Right renal cortex interstitium (tissue), 3 donors: Measurements from ENCODE around the gene IRF2BP2. TPM values are rescaled to one million over a fixed set of nuclear protein-coding genes. Genes with fewer than 3 reads are reported as not detected.
"Not testable (repeated sequence)": the region's sequence is repeated elsewhere in the genome, so short reads cannot be mapped to it uniquely, and the experiment has no call there.

Source experiments
- DNase-seq, 3 donors: peaks; one replicate each; pipeline ENCODE4 v3.0.0-alpha.2; 2013; ENCODE audit warnings: low read depth in 3 of 3, low spot score in 2 of 3
- polyA plus RNA-seq, 3 donors: library from polyadenylated mRNA; unstranded; fragments of 120-200 nt; gene quantifications; one replicate each; pipeline ENCODE4 v1.2.1, GENCODE V29; 2013; ENCODE audit not compliant: insufficient read length in 3 of 3

Gene IRF2BP2
- polyA plus RNA-seq, 3 donors = 126 to 142 (median 138) TPM

- no peak for DNase-seq
Observed at GRCh38 chr1:234602334-234603220, 7.4 kb downstream of the IRF2BP2 start.

GRCh38 chr1:234601301-234602017 lies 8.5 kb downstream of the IRF2BP2 start:
- no peak for DNase-seq

GRCh38 chr1:234600418-234601281 lies 9.3 kb downstream of the IRF2BP2 start:
- no peak for DNase-seq

DNA sequence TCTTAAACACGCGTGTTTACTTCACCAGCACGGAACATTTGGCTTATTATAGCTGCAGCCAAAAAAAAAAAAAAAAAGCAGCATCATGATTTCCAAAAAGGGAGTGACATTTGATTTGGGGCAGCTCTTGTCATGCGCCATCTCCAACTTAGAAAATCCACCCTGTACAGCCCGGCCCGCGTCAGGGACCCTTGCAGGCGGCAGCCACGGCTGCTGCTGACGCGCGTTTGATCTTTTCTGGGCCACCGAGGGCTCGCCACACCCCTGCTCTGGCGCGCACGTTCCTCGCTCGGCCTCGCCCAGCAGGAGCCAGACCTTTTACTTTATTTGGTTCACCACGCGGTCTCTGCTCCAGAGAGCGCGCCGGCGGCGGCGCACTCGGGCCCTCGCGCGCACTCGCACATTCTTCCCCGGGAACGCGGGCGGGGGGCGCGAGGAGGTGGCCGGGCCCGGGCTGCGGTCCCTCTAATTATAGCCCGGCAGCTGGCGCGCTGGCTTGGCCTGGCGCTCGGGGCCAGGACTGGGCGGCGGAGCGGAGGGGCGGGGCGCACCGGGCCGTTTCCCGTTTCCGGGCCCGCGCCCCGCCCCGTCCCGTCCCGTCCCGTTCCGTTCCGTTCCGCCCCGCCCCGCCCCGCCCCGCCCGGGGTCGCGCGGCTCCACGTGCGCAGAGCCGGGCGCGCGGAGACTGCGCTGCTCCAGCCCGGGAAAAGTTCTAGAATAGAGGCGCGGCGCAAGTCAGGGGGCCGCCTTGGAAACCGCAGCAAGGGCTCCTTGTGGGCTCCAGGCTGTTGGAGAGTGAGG lies 10.2 kb downstream of the IRF2BP2 start:
- no peak for DNase-seq

- no peak for DNase-seq
Observed at GRCh38 chr1:234598974-234599616, 10.9 kb downstream of the IRF2BP2 start.

DNA sequence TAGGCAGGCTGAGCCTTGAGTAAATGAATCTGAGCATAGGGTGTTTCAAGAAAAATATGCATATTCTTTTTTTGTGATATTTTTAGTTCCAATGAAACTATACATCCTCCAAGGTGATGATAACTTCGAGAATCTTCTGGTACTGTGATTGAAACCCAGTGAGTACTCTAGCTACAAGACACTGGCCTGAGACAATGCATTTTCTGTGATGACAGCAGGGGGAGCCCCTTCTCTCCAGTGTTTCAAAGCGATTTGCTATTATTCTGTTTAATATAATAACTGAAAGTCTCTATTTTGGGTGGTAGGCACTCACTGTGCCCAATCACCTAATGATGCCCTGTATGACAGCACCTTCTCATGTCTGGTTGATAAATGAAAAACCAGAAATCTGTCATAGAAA lies 12.1 kb downstream of the IRF2BP2 start:
- no peak for DNase-seq

DNA sequence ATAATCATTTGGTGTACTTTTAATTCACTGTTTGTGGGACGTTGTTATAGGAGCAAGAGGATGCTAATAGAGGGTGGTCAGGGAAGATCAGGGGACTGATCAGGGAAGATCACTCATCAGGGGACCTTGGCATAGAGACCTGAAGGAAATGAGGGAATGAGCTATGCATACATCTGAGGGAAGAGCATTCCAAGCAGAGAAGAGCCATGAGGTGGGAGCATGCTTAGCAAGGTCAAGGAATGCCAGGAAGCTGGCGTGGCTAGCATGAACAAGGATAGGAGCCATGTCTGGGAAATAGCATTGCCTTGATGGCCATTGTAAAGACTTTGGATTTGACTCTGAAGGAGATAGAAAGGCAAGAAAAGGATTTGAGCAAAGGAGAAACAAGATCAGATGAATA lies 14.1 kb downstream of the IRF2BP2 start:
- no peak for DNase-seq

DNA sequence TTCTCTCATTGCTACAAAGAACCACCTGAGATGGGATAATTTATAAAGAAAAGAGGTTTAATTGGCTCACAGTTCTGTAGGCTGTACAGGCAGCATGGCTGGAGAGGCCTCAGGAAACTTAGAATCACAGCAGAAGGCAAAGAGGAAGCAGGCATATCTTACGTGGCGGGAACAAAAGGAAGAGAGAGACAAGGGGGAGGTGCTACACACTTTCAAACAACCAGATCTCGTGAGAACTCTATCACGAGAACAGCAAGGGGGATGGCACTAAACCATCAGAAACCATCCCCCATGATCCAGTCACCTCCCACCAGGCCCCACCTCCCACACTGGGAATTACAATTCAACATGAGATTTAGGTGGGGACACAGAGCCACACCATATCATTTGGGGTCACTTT lies 15.4 kb downstream of the IRF2BP2 start:
- DNase-seq = not testable (repeated sequence)

- no peak for DNase-seq
Observed at GRCh38 chr1:234593771-234594504, 16.0 kb downstream of the IRF2BP2 start.

DNA sequence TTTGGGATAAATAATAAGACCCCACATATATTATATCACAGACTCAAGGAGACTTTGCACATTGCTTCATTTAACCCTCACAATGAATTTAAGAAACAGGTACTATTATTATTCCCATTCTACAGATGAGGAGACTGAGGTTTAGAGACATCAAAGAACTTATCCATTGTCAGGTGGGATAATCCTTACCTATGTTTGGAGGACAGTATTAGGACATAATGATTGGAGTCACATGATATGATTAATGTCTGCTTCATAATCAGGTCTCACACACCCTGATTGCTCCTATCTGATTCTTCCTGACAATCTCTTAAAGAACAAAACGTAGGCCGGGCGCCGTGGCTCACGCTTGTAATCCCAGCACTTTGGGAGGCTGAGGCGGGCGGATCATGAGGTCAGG lies 16.9 kb downstream of the IRF2BP2 start:
- DNase-seq = no peak

DNA sequence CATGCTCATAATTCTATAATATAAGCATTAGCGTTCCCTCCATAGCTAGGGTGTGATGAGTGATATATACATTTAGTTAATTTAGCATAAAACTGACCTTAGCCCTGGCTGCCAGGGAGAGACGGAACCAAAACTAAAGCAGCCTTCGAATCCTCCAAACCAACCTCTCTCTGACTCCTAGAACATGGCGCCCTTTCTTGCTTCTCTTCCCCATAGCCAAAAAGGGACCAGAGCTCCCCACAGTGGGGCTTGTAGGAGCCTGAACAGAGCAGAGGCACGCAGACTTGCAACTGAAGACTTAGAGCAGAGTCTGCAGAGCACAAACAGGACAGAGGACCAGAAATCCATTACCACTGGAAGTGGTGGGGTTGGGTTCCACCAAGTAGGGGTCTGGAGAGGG lies 17.7 kb downstream of the IRF2BP2 start:
- no peak for DNase-seq

- DNase-seq = no peak
Observed at GRCh38 chr1:234591131-234591530, 18.8 kb downstream of the IRF2BP2 start.

- no peak for DNase-seq
Observed at GRCh38 chr1:234589854-234590620, 19.9 kb downstream of the IRF2BP2 start.

- DNase-seq = no peak
Observed at GRCh38 chr1:234589064-234589800, 20.7 kb downstream of the IRF2BP2 start.

DNA sequence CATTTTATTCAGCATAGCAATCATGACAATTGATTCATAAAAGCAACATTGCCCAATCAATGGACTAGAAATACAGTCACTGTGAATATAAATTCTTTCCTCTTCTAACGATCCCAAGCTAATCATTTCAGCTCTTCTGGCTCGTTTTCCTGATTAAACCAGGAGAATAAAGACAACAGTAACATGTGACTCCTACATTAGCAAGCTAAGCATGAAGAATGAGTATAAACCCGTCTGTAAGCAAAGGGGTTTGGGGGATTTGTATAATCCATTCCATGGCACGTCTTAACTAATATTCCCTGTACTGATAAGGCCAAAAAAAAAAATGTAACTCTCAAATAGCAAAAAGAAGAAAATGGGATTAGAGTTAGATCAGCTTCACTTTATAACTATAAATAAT lies 21.6 kb downstream of the IRF2BP2 start:
- DNase-seq = no peak

DNA sequence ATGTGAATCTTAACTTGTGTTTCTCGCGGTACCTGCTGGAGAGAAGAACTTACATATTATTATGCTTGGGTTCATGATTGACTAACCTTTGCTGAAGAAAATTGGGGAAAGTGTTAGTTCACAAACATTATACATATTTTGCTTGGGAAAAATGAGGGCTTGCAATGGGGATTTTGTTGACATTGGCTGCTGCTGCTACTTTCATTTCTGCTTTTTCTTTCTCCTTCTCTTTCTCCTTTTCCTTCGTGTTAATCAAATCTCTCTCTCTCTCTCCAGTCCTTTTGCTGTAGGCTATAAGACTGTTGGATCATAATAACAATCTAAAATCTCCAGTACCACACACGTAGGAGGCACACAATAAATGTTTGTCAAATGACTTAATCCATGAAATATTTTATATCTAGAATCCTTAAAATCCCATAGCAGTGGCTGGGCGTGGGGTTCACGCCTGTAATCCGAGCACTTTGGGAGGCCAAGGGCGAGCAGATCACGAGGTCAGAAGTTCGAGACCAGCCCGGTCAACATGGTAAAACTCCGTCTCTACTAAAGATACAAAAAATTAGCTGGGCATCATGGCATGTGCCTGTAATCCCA lies 23.0 kb downstream of the IRF2BP2 start:
- no peak for DNase-seq

DNA sequence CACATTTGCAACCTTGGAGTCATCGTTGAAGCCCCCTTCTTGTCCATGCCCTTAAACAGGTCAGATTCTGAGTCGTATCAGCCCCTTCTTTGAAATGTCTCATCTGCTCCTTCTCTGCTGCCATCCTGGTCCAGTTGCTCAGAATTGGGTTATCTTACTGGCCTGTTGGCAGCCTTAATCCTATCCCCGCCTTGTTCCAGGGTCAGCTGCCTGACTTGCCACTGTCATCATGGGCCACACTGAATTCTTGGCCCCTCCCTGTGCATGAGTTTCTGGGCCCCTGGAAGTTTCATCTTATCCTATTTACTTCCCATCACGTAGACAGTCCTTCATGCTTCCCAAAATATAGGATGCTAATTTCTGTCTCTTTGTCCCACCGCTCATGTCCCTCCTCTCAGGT lies 23.7 kb downstream of the IRF2BP2 start:
- no peak for DNase-seq
